Measurements from ENCODE around the gene EFCC1. TPM values are rescaled to one million over a fixed set of nuclear protein-coding genes. Genes with fewer than 3 reads are reported as not detected.

EFCC1 gene
- polyA plus RNA-seq, 4 donors, result 2.2 to 3.1 (median 3.0) TPM

DNA sequence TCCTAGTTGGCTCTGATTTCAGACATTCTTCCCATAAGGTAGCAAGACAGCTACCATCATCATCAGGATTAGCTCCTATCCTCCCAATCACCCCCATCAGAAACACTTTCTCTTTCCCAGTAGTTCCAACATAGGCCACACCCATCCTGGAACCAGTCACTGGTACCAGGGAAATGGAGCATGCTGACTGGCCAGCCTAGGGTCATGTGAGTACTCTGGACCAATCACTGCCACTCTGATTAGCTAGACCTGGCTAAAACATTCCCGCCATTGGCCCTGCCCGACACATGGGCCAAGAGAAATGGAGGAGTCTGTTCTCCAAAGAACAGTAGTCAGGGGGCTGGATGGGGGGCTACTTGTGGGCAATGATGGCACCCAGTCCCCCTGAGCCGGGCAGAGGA lies 12.4 kb downstream of the EFCC1 start:
- DNase-seq (ENCODE audit: low read depth in 4 of 4, low spot score in 2 of 4), result no peak

DNA sequence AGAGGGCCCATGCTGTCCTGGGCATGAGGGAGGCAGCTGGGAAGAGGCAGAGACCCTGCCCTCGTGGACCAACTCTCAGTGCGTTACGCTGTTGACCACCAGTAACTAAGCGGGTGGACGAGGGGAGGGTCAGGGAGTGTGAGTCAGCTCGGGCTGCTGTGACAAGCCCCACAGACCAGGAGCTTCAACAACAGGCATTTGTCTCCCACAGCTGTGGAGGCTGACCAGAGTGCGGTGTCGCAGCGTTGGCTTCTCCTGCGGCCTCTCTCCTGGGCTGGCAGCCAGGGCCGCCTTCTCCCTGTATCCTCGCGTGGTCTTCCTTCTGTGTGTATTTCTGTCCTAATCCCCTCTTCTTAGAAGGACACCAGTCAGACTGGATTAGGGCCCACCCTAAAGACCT lies 13.0 kb downstream of the EFCC1 start:
- no peak for DNase-seq (ENCODE audit: low read depth in 4 of 4, low spot score in 2 of 4)

DNA sequence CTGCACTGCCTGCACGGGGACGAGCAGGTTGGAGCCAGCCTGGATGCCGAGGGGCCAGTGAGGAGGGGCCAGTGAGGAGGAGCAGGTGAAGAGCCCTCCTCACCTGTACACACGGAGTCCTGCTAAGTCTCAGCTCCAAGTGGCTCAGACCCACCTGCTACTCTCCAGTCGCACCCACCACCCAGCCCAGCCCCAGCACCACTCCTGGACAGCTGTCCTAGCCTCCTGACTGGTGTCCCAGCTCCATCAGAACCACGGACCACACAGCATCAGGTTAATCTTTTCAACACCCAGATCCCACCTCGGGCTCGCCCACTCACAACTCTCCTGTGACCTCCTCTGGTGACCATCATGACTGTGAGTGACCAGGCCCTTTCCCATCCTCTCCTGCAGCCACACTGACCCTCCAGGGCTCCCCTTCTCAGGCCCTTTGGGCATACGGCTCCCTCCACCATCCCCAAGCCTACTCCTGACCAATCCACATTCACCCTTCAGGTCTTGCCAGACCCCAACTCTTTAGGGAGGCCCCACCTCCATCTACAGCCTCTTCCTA lies 13.8 kb downstream of the EFCC1 start:
- no peak for DNase-seq (ENCODE audit: low read depth in 4 of 4, low spot score in 2 of 4)

DNA sequence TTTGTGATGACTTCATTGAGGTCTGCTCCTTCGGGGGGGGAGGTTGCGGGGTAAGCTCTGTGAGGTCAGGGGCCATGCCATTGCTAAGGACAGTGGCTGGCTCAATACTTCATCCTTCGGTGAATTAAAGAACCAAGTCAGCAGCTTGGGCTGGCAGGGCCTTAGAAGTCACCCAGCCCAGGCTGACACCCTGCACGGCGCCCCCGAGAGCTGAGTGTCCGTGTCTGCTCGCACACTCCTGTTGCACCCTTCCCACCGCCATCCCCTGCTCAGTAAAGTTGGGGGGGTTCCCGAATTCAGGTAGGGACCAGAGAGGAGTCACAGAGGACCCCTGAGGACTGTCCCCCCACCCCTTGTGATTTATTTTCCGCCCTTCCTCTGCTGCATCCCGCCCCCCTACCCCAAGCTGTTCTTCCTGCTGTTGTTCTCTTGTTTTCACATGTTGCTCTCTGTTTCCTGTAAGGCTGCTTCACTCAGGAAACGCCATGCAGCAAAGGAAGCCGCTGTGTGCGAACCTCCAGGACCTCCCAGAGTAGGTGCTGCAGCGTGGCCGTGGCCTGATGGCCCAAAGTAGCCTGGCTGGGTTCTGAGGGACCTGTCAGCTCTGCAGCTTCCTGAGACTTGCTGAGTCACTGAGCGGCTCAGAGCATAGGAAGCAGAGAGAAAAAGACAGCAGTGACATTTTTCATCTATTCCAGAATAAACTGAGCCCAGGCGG lies 14.4 kb downstream of the EFCC1 start:
- no peak for DNase-seq (ENCODE audit: low read depth in 4 of 4, low spot score in 2 of 4)

DNA sequence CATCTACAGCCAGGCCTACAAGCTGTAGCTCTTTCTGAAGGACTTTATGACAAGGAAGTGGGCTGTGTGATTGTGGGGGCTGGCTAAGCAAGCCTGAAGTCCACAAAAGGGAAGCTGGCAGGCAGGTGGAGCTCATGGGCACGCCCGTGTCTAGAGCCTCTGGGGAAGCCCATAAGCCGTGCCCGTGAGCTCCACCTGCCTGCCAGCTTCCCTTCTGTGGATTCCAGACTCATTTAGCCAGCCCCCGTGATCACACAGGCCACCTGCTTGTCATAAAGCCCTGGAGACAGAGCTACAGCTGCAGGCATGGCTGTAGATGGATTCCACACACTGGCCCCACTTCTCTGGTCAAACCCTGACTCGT lies 15.2 kb downstream of the EFCC1 start:
- no peak for DNase-seq (ENCODE audit: low read depth in 4 of 4, low spot score in 2 of 4)

DNA sequence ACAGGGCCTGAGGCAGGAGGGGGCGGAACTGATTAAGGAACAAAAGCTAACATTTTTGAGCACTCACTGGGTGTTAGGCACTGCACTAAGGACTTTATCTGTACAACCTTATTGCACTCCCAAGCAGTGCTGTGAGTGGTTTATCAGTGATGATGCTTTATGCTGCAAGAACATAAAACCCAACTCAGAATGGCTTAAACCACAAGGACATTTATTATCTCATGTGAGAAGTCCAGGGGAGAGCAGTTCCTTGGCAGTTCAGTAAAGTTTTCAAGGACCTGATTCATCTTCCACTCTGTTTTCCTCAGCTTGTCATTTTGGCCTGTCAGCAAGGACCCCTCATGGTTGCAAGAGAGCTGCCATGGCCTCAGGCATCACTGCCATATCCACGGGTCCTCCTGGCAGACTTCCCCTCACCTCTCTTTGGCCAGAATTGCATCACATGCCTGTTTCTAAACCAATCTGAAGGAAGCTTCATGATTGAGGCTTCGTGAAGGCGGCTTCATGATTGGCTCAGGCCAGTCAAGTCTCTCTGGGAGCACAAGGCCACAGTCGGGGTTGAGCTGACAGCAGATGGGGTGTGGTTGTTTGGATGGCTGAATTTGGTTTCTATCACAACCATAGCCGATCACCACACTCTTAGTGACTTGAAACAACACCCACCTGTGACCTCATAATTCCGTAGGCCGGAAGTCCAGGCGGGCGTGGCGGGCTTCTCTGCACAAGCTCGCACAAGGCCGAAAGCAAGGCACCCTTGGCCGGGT lies 15.8 kb downstream of the EFCC1 start:
- no peak for DNase-seq (ENCODE audit: low read depth in 4 of 4, low spot score in 2 of 4)

DNA sequence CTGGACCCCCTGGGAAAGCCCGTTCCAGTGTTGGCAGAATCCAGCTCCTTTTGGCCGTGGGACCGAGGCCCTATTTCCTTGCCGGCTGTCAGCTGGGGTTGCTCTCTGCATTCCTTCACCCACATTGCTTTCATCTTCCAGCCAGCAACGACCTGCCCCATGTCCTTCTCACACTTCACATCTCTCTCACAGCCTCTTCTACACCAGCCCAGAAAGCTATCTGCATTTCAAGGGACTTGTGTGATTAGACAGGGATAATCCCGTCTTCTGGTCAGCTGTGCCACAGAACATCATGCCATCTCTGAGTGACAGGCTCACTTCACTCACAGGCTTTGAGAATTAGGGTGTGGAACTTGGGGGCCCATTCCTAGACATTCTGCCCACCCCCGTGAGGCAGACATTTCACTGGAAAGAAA lies 16.4 kb downstream of the EFCC1 start:
- no peak for DNase-seq (ENCODE audit: low read depth in 4 of 4, low spot score in 2 of 4)

DNA sequence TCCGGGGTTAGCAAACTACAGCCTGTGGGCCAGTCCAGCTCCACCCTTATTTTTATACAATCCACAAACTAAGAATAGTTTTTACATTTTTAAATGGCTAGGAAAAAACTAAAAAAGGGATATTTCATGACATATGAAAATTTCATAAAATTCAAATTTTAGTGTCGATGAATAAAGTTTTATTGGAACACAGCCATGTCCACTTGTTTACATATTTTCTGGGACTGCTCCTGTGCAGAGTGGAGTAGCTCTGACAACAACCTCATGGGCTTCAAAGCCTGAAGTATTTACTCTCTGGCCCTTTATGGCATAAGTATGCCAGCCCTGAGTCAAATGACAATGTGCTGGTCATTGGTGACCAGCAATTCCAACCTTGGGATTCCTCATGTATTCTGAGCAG lies 17.2 kb downstream of the EFCC1 start:
- no peak for DNase-seq (ENCODE audit: low read depth in 4 of 4, low spot score in 2 of 4)

DNA sequence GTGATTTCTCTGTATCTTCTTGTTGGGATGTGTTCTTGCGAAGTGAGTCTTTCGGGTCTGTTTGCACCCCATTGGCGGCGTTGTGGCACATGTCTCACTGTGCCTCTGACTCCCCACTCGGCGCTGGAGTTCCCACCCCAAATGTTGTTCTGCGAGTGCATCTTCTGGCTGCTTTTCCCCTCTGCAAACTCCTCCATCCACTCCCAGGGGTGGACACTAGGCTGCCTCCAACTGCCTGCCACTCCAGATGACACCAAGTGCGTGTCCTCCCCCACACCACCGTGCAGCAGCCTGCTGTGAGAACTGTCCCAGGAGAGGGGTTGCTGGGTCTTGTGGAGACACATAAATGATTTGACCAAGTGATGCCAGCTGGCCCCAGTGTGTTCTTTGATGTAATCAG lies 17.6 kb downstream of the EFCC1 start:
- no peak for DNase-seq (ENCODE audit: low read depth in 4 of 4, low spot score in 2 of 4)

DNA sequence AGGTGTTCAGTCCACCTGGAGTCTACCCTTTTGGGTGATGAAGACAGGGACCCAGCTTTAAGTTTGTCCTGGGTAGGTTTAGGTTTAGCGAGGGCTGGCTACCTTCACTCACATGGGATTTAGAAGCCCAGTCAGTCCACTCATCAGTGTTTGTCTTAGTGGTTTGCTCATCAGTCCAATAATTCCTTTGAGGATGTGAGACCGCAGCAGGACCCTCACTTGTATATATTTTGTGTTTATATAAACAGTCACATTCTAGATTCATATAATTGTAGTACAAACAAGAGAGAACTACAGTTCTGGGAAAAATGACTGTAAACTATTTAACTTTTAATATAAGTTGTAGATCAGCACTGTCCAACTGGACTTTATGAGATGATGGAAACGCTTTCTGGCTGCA lies 18.2 kb downstream of the EFCC1 start:
- DNase-seq (ENCODE audit: low read depth in 4 of 4, low spot score in 2 of 4), result no peak

DNA sequence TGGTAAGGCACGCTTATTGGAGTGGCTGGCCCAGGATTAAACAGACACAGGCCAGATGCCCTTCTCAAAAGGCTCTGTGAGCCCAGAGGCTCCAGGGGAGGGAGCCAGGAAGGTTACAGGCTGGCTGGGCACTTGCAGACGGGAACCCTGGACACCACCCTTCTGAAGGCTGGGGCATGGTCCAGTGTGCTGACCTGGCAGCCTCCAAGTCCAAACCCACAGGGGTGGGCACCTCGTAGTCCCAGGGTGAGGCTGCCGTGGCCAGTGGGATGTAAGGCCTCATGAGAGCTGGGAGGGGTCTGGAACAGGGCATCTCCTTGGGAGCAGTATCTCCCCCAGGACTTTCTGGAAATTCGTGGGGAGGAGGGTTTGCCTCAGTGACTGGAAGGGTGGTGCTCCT lies 19.6 kb downstream of the EFCC1 start:
- no peak for DNase-seq (ENCODE audit: low read depth in 4 of 4, low spot score in 2 of 4)

DNA sequence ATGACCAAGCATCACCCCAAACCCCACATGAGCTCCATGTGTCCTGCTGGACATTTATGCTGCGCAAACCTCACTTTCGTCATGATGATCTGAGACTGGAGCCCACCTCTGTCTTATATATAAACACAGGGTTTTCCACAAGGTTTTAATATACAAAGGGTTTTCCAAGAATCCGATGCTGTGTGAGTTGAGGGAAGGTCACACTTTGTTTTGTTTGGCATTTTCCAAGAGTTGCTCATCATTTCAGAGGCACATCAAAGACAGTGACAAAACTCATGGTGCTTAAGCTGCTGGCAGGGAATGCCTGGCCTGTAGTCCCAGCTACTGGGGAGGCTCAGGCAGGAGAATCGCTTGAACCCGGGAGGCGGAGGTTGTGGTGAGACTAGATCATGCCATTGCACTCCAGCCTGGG lies 20.0 kb downstream of the EFCC1 start:
- no peak for DNase-seq (ENCODE audit: low read depth in 4 of 4, low spot score in 2 of 4)

DNA sequence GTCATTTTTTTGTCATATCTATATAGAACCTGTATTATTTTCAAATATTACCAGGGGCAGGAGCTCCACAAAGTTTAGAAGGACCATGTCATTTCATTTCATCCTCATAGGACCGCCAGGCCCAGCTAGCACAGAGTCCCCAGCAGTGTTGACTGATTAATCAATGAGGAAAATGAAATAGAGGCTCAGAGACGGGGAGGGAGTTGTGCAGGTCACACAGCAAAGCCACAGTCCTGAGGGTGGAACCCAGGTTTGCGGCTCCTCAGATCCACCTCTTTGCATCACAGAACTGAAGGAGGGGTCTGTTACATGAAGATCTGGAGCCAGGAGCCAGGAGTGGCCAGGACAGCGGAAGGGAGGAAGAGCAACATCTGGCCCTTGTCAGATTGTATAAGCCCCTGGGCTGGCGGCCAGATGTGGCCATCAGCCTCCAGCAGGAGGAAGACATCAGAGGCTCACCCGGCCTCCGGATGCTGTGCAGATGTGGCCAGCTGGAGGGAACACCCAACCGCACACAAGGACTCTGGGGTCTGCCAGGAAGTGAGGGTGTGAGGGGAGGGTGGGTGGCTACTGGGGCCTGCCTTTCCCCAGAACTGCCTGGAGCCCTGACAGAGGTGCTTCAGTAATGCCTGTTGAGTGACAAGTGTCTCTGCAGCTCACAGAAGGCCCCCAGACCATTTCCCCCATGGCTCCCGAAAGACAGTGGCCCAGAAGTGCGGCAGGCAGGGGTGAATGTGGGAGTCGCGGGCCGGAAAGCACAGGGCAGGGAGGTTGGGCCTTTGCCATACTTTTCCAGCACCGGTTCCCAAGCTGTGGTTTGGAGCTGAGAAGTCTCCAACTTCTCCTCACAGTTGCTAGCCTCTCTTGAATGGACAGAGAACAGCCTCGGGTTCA lies 21.3 kb downstream of the EFCC1 start:
- DNase-seq (ENCODE audit: low read depth in 4 of 4, low spot score in 2 of 4), result peak; percentile 34 to 73 (median 58)

DNA sequence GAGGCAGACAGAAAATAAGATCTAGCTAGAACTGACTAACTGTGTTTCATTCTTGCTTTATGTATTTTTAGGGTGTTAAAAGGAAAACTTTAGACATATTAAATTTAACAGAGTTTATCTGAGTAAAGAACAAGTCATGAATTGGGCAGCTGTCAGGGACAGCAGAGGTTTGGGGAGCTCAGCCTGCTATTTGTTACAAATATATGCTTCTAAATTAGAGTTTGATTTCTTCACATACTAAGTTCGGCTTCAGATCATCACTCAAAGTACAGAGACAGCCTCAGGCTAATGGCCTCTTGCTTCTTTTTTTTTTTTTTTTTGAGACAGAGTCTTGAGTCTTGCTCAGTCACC lies 21.9 kb downstream of the EFCC1 start:
- DNase-seq (ENCODE audit: low read depth in 4 of 4, low spot score in 2 of 4), result no peak

DNA sequence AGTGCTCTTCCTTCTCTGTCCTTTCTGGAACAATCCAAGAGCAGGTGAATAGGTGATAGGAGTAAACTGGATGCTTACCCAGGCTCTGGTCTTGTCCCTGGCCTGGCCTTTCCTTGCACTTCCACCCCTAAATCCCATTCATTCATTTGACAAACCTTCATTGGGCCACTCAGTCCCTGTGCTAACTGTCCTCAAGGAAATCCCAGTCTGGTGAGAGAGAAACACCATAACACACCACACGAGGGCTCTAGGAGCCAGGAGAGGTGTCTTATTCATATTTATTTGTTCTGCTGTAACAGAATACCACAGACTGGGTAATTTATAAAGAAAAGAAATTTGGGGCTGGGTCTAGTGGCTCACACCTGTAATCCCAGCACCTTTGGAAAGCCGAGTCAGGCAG lies 22.8 kb downstream of the EFCC1 start:
- DNase-seq (ENCODE audit: low read depth in 4 of 4, low spot score in 2 of 4), result no peak

DNA sequence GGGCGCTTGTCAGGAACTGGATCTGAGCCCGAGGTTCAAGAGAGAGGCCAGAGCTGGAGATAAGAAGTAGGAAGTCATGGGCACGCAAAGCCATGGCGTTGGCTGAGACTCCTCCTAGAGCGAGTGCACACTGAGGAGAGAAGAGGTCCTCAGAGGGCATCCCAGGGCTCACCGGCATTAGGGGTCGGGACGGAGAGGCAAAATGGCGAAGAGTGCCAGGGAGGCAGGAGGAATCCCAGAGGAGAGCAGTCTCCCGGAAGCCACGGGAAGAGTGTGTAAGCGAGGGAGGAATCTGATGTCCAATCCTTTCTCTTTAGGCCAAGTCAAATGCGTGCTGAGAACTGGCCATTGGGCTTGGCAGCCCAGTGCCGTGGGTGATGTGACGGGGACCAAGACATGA lies 24.0 kb downstream of the EFCC1 start:
- DNase-seq (ENCODE audit: low read depth in 4 of 4, low spot score in 2 of 4), result no peak

DNA sequence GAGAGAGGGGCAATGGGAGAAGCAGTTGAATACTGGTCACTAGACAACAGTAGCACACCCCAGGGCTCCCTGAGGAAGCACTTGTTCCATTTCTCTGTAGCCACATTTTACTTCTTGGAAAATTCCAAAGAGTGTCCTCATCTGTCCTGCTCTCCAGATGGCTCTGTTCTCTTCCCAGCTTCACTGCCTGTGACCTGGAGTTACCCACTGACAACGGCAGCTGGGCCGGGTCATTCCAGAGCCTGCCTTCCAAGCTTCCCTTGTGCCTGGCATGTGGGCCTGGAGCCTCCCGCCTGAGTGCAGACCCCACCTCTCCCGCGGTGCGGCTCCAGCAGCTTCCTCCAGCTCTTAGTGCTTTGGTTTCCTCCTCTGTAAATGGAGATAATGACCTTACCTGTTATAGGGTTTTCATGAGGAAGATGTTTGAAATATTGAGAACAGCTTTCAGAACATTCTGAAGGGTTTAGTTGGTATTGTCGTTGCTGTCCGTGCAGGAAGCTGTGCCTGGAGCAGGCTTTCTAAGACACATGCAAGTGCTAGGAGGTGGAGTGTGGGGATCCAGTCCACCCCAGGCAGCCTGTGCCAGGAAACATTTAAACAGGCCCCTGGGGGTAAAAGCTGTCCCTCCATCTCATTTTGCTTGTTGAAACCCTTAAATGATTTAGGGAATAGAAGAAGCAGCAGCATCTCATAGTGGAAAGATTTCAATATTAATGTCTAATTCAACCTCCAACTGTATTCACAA lies 24.8 kb downstream of the EFCC1 start:
- DNase-seq (ENCODE audit: low read depth in 4 of 4, low spot score in 2 of 4), result no peak

DNA sequence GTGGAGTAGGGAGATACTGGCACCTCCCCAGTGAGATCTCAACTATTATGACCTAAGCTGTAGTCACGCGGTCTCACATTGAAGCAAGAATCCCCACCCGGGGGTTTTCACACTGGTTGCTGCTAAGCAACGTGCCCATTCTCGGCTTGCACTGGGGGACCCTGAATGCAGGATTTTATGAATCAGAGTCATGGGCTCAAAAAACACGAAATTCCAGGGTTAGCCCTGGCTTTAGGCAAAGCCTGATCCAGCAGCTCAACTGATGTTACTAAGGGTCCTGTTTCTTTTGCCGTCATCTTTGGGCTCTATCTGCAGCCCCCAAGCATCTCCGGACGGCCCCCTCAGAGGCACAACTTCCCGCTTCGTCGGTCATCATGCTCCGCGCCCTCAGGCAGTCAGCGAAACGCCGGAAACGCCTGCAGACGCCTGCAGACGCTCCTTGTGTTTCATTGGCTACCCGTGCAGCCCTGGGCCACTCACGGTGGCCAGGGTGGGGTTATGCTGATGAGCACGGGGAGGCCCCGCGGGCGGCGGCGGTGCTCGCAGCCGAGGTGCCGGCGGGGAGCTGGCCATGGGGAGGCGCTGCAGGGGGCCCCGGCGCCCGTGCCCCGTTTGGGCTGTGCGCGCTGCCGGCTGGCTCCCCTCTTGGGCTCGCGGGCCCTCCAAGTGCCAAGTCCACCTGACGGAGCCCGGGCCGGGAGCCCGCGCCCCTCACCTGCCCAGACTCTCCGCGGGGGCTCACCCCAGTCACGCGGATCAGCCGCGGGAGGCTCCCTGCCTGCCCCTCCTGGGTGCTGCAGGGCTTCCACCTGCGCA lies 25.8 kb downstream of the EFCC1 start:
- peak; percentile 69 to 85 (median 74) for DNase-seq (ENCODE audit: low read depth in 4 of 4, low spot score in 2 of 4)

DNA sequence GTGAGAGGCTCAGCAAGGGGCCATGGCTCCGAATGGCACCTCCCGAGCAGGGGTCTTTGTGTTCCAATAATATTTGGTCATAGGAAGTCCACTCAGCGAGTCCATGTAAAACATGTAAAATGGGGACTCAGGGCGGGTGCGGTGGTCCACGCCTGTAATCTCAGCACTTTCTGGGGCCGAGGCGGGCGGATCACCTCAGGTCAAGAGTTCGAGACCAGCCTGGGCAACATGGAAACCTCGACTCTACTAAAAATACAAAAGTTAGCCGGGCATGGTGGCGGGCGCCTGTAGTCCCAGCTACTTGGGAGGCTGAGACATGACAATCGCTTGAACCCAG lies 26.4 kb downstream of the EFCC1 start:
- no peak for DNase-seq (ENCODE audit: low read depth in 4 of 4, low spot score in 2 of 4)

DNA sequence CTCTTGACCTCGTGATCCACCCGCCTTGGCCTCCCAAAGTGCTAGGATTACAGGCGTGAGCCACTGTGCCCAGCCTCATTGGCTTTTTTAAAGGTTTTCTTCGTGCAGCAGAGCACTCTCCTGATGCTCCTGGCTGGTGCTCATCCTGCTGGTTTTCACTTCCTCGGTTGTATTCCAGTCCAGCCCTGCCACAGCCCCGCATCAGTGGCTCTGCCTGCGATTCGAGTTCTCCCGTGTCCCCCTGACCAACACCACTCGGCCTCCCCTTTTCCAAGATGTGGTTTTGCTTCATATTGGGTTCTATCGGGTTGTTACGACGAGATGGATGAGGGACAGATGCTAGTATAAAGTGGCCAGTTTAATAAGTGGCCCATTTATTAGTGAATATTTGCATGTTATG lies 27.8 kb downstream of the EFCC1 start:
- no peak for DNase-seq (ENCODE audit: low read depth in 4 of 4, low spot score in 2 of 4)

Measured in left renal cortex interstitium (tissue), 4 donors.